Measurements from ENCODE around the gene C3. TPM values are rescaled to one million over a fixed set of nuclear protein-coding genes. Genes with fewer than 3 reads are reported as not detected.
A peak's percentile ranks its signal among the peaks of the same experiment; 100 is the strongest.

C3 gene
- total RNA-seq, 5 donors from 2014 or later (not counting 1 experiment from before 2014, with no cell fraction given): 1.1 to 10.6 (median 7.6) TPM; not detected in 1

GRCh38 chr19:6729573-6730152 is 9.2 kb upstream of the C3 start:
- no peaks in the 10 kb centered on the region for H3K9me3 Mint-ChIP-seq
- CTCF ChIA-PET: interaction anchor here in 1 of 2 donors (0.5 kb wide), 1 partner anchor 134 kb away, joined by 5 read pairs; no protein-coding TSS in a partner anchor
- 95% methylated on average over 10 of the region's 23 CpGs for WGBS (ENCODE audit: insufficient coverage)
- H3K36me3 ChIP-seq (ENCODE audit: control insufficient read depth in 2 of 2, extremely low read depth in 1 of 2, insufficient read depth in 1 of 2, low read length in 1 of 2): peaks cover 12 to 29% of the 10 kb centered on the region in 2 donors
- H3K27me3 Mint-ChIP-seq: no peaks in the 10 kb centered on the region
- no peak overlapping the region for H3K27ac ChIP-seq (ENCODE audit: low read length)
- no peaks in the 10 kb centered on the region for H3K4me1 ChIP-seq (ENCODE audit: control insufficient read depth in 1 of 2, extremely low read depth in 1 of 2, insufficient read depth in 2 of 2, low read length in 2 of 2)
- H3K4me3 Mint-ChIP-seq: no peak overlapping the region
- ATAC-seq (replicated peaks in 1 of 4) (no peak), DNase-seq (no peak)
- no peaks in the 10 kb centered on the region for H3K27me3 ChIP-seq (replicated peaks in 1 of 2; ENCODE audit: control insufficient read depth in 2 of 2, extremely low read depth in 1 of 2, insufficient read depth in 2 of 2, low read length in 1 of 2)
- H3K9me3 ChIP-seq: no peaks in the 10 kb centered on the region
- H3K27ac Mint-ChIP-seq: no peak overlapping the region
- H3K4me3 ChIP-seq (ENCODE audit: control insufficient read depth in 1 of 2, extremely low read depth in 1 of 2, low read length in 1 of 2): no peak overlapping the region
- peaks cover 7 to 15% (median 14%) of the 10 kb centered on the region in 3 donors for H3K4me1 Mint-ChIP-seq
- POLR2A ChIA-PET: interaction anchor here in 1 of 2 donors (0.5 kb wide), 1 partner anchor 8 kb away, joined by 3 read pairs; the partner anchor contains the start of gene GPR108
- H3K36me3 Mint-ChIP-seq: peaks cover 7% of the 10 kb centered on the region

DNA sequence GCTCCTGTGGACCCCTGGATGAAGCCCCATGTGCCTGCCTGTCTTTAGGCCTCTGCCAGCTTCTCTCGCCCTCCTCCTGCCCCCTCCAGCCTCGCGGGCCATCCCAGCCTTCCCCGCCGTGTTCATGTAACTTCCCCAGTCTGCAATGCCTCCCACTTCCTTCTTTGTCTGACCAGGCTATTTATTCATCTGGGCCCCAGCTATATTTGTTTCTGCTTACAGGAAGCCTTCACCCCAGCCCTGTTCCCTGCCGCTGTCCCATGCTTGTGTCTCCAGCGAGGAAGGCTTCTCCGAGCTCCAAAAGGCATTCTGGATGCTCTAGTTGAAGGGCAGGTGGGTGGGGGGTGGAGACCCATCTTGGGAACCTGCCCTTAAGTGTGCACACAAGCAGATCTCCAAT is 7.9 kb upstream of the C3 start:
- DNase-seq: no peak
- H3K4me1 ChIP-seq (ENCODE audit: control insufficient read depth in 1 of 2, extremely low read depth in 1 of 2, insufficient read depth in 2 of 2, low read length in 2 of 2): peaks cover 0 to 3% of the 10 kb centered on the region in 2 experiments
- peaks cover 8 to 25% of the 10 kb centered on the region in 2 donors for H3K36me3 ChIP-seq (ENCODE audit: control insufficient read depth in 2 of 2, extremely low read depth in 1 of 2, insufficient read depth in 1 of 2, low read length in 1 of 2)
- POLR2A ChIA-PET: no interaction called here
- H3K27ac ChIP-seq (ENCODE audit: low read length): no peak overlapping the region
- Mint-ChIP-seq H3K36me3 (peaks cover 7% of the 10 kb centered on the region), H3K4me3 (no peak overlapping the region), H3K4me1 (peaks cover 9 to 20% (median 19%) of the 10 kb centered on the region in 3 donors), H3K27ac (no peak overlapping the region), H3K9me3 (no peaks in the 10 kb centered on the region), H3K27me3 (no peaks in the 10 kb centered on the region)
- WGBS (ENCODE audit: insufficient coverage): 45% methylated on average over 5 of the region's 8 CpGs
- no peak for ATAC-seq (replicated peaks in 1 of 4)
- H3K9me3 ChIP-seq: no peaks in the 10 kb centered on the region
- CTCF ChIA-PET: no interaction called here
- no peaks in the 10 kb centered on the region for H3K27me3 ChIP-seq (replicated peaks in 1 of 2; ENCODE audit: control insufficient read depth in 2 of 2, extremely low read depth in 1 of 2, insufficient read depth in 2 of 2, low read length in 1 of 2)
- no peak overlapping the region for H3K4me3 ChIP-seq (ENCODE audit: control insufficient read depth in 1 of 2, extremely low read depth in 1 of 2, low read length in 1 of 2)

GRCh38 chr19:6725513-6726231 is 5.2 kb upstream of the C3 start:
- no peak for ATAC-seq (replicated peaks in 1 of 4)
- H3K4me1 Mint-ChIP-seq: peaks cover 13 to 35% (median 27%) of the 10 kb centered on the region in 3 donors
- H3K27me3 Mint-ChIP-seq: no peaks in the 10 kb centered on the region
- Histone ChIP-seq H3K36me3 (ENCODE audit: control insufficient read depth in 2 of 2, extremely low read depth in 1 of 2, insufficient read depth in 1 of 2, low read length in 1 of 2) (peaks cover 0 to 3% of the 10 kb centered on the region in 2 donors), H3K27me3 (replicated peaks in 1 of 2; ENCODE audit: control insufficient read depth in 2 of 2, extremely low read depth in 1 of 2, insufficient read depth in 2 of 2, low read length in 1 of 2) (no peaks in the 10 kb centered on the region), H3K9me3 (no peaks in the 10 kb centered on the region), H3K4me1 (ENCODE audit: control insufficient read depth in 1 of 2, extremely low read depth in 1 of 2, insufficient read depth in 2 of 2, low read length in 2 of 2) (peaks cover 2 to 8% of the 10 kb centered on the region in 2 experiments), H3K27ac (ENCODE audit: low read length) (no peak overlapping the region), H3K4me3 (ENCODE audit: control insufficient read depth in 1 of 2, extremely low read depth in 1 of 2, low read length in 1 of 2) (no peak overlapping the region)
- H3K4me3 Mint-ChIP-seq: no peak overlapping the region
- H3K27ac Mint-ChIP-seq: no peak overlapping the region
- ChIA-PET CTCF (no interaction called here), POLR2A (no interaction called here)
- DNase-seq: no peak
- 95% methylated on average over 10 of the region's 16 CpGs for WGBS (ENCODE audit: insufficient coverage)
- H3K9me3 Mint-ChIP-seq: no peaks in the 10 kb centered on the region
- no peaks in the 10 kb centered on the region for H3K36me3 Mint-ChIP-seq

- no peak overlapping the region for H3K27ac Mint-ChIP-seq
- H3K27me3 ChIP-seq (replicated peaks in 1 of 2; ENCODE audit: control insufficient read depth in 2 of 2, extremely low read depth in 1 of 2, insufficient read depth in 2 of 2, low read length in 1 of 2): no peaks in the 10 kb centered on the region
- DNase-seq (no peak), ATAC-seq (replicated peaks in 1 of 4) (no peak)
- WGBS (ENCODE audit: insufficient coverage): 87% methylated on average over 11 of the region's 15 CpGs
- H3K9me3 ChIP-seq: no peaks in the 10 kb centered on the region
- peaks cover 0 to under 1% of the 10 kb centered on the region in 2 donors for H3K36me3 ChIP-seq (ENCODE audit: control insufficient read depth in 2 of 2, extremely low read depth in 1 of 2, insufficient read depth in 1 of 2, low read length in 1 of 2)
- H3K4me3 ChIP-seq (ENCODE audit: control insufficient read depth in 1 of 2, extremely low read depth in 1 of 2, low read length in 1 of 2): no peak overlapping the region
- no peak overlapping the region for H3K4me3 Mint-ChIP-seq
- CTCF ChIA-PET: interaction anchor here in 1 of 2 donors (0.6 kb wide), 1 partner anchor 102 kb away, joined by 3 read pairs; no protein-coding TSS in a partner anchor
- POLR2A ChIA-PET: interaction anchor here in 1 of 2 donors (0.7 kb wide), 1 partner anchor 1219 kb away, joined by 3 read pairs; no protein-coding TSS in a partner anchor
- no peak overlapping the region for H3K27ac ChIP-seq (ENCODE audit: low read length)
- H3K36me3 Mint-ChIP-seq: no peaks in the 10 kb centered on the region
- no peaks in the 10 kb centered on the region for H3K9me3 Mint-ChIP-seq
- no peaks in the 10 kb centered on the region for H3K27me3 Mint-ChIP-seq
- H3K4me1 ChIP-seq (ENCODE audit: control insufficient read depth in 1 of 2, extremely low read depth in 1 of 2, insufficient read depth in 2 of 2, low read length in 2 of 2): peaks cover 2 to 8% of the 10 kb centered on the region in 2 experiments
- peaks cover 13 to 36% (median 28%) of the 10 kb centered on the region in 3 donors for H3K4me1 Mint-ChIP-seq
Observed at GRCh38 chr19:6724631-6725492, 4.4 kb upstream of the C3 start.

GRCh38 chr19:6723738-6724137 is 3.3 kb upstream of the C3 start:
- H3K27me3 ChIP-seq (replicated peaks in 1 of 2; ENCODE audit: control insufficient read depth in 2 of 2, extremely low read depth in 1 of 2, insufficient read depth in 2 of 2, low read length in 1 of 2): no peaks in the 10 kb centered on the region
- no peak for ATAC-seq (replicated peaks in 1 of 4)
- peaks cover 2 to 8% of the 10 kb centered on the region in 2 experiments for H3K4me1 ChIP-seq (ENCODE audit: control insufficient read depth in 1 of 2, extremely low read depth in 1 of 2, insufficient read depth in 2 of 2, low read length in 2 of 2)
- no peaks in the 10 kb centered on the region for H3K9me3 ChIP-seq
- no peak overlapping the region for H3K27ac ChIP-seq (ENCODE audit: low read length)
- peak overlapping the region in 1 of 2 donors; percentile 55 for H3K27ac Mint-ChIP-seq
- peaks cover 13 to 39% (median 30%) of the 10 kb centered on the region in 3 donors for H3K4me1 Mint-ChIP-seq
- H3K36me3 Mint-ChIP-seq: no peaks in the 10 kb centered on the region
- H3K36me3 ChIP-seq (ENCODE audit: control insufficient read depth in 2 of 2, extremely low read depth in 1 of 2, insufficient read depth in 1 of 2, low read length in 1 of 2): no peaks in the 10 kb centered on the region
- no peak overlapping the region for H3K4me3 ChIP-seq (ENCODE audit: control insufficient read depth in 1 of 2, extremely low read depth in 1 of 2, low read length in 1 of 2)
- 58% methylated on average over 4 of the region's 5 CpGs for WGBS (ENCODE audit: insufficient coverage)
- POLR2A ChIA-PET: interaction anchor here in 1 of 2 donors (0.7 kb wide), 1 partner anchor 1220 kb away, joined by 3 read pairs; no protein-coding TSS in a partner anchor
- H3K4me3 Mint-ChIP-seq: no peak overlapping the region
- peak in 2 of 35 experiments; percentile 21 to 28 for DNase-seq
- CTCF ChIA-PET: no interaction called here
- no peaks in the 10 kb centered on the region for H3K27me3 Mint-ChIP-seq
- H3K9me3 Mint-ChIP-seq: no peaks in the 10 kb centered on the region

GRCh38 chr19:6723108-6723618 is 2.7 kb upstream of the C3 start:
- no peaks in the 10 kb centered on the region for H3K36me3 Mint-ChIP-seq
- no peaks in the 10 kb centered on the region for H3K9me3 Mint-ChIP-seq
- H3K27me3 Mint-ChIP-seq: no peaks in the 10 kb centered on the region
- no peak for ATAC-seq (replicated peaks in 1 of 4)
- Histone ChIP-seq H3K9me3 (no peaks in the 10 kb centered on the region), H3K27me3 (replicated peaks in 1 of 2; ENCODE audit: control insufficient read depth in 2 of 2, extremely low read depth in 1 of 2, insufficient read depth in 2 of 2, low read length in 1 of 2) (no peaks in the 10 kb centered on the region), H3K36me3 (ENCODE audit: control insufficient read depth in 2 of 2, extremely low read depth in 1 of 2, insufficient read depth in 1 of 2, low read length in 1 of 2) (no peaks in the 10 kb centered on the region), H3K4me3 (ENCODE audit: control insufficient read depth in 1 of 2, extremely low read depth in 1 of 2, low read length in 1 of 2) (no peak overlapping the region), H3K27ac (ENCODE audit: low read length) (no peak overlapping the region), H3K4me1 (ENCODE audit: control insufficient read depth in 1 of 2, extremely low read depth in 1 of 2, insufficient read depth in 2 of 2, low read length in 2 of 2) (peaks cover 2 to 8% of the 10 kb centered on the region in 2 experiments)
- ChIA-PET POLR2A (no interaction called here), CTCF (no interaction called here)
- no peak overlapping the region for H3K4me3 Mint-ChIP-seq
- no peak for DNase-seq
- peaks cover 13 to 36% (median 30%) of the 10 kb centered on the region in 3 donors for H3K4me1 Mint-ChIP-seq
- H3K27ac Mint-ChIP-seq: no peak overlapping the region
- 86% methylated on average over 5 of the region's 13 CpGs for WGBS (ENCODE audit: insufficient coverage)

Data from T-cell (primary cell).